GM12875 (cell line): ENCODE data around the gene VWA5A.

ENCODE experiments used
- H3K4me3 ChIP-seq: one replicate; pipeline ENCODE4 v1.5.1; 2011; ENCODE audit warnings: low read depth, low read length, control low read depth
- CTCF ChIP-seq: IDR thresholded peaks from 2 replicates; pipeline ENCODE4 v1.5.1; 2011; ENCODE audit warnings: low read depth, mild to moderate bottlenecking, control low read depth, inconsistent platforms, low read length, moderate library complexity, borderline replicate concordance; ENCODE audit not compliant: insufficient read depth

VWA5A gene

GRCh38 chr11:124176925-124177715, 61.9 kb downstream of the VWA5A start:
- no peak for TF ChIP-seq CTCF
- no peak overlapping the region for H3K4me3 ChIP-seq

GRCh38 chr11:124179310-124179709, 64.1 kb downstream of the VWA5A start:
- TF ChIP-seq CTCF: no peak

GRCh38 chr11:124183068-124183467, 67.8 kb downstream of the VWA5A start, which contains the start of gene OR10D3:
Gene OR10D3, plus strand, starts transcription at chr11:124183345. Its CDS starts 1,925 bp downstream, at chr11:124185270.
- TF ChIP-seq CTCF: no peak
- H3K4me3 ChIP-seq: no peak within 1 kb of the TSS

More at GRCh38 chr11:124179310-124179709, 64.1 kb downstream of the VWA5A start:
- no peak overlapping the region for H3K4me3 ChIP-seq

- no peak overlapping the region for H3K4me3 ChIP-seq
- TF ChIP-seq CTCF: no peak
Observed at GRCh38 chr11:124190298-124191139, 75.3 kb downstream of the VWA5A start.

- TF ChIP-seq CTCF: no peak
Observed at GRCh38 chr11:124193221-124194010, 78.2 kb downstream of the VWA5A start.

GRCh38 chr11:124194293-124195188, 79.3 kb downstream of the VWA5A start:
- TF ChIP-seq CTCF: no peak
- H3K4me3 ChIP-seq: no peak overlapping the region

More at GRCh38 chr11:124193221-124194010, 78.2 kb downstream of the VWA5A start:
- no peak overlapping the region for H3K4me3 ChIP-seq
